NCI-H1105 (cell line): ENCODE measurements around the gene SLC25A13.
A peak's percentile ranks its signal among the peaks of the same experiment; 100 is the strongest.

Experiments used
- DNase-seq: peaks from one replicate; lab custom pipeline; 2025; lab: John Stamatoyannopoulos, UW

SLC25A13 gene

DNA sequence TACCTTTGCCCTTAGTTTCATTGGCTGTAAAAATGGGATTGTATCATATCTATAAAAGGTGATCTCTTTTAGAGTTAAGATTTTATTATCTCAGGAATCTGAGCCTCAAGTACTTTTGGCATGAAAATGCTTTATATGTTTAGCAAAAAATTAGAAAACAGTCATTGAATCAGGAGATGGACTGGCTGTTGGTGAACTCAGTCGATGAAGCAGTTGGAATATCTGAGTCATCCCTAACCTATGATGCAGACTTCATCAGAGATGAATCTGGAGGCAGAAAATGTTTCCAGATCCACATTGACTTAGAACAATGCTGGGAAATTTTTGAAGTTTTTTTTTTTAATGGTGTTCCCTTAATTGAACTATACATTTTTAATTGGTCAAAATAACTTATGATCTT is 228.5 kb downstream of the SLC25A13 start:
- no peak for DNase-seq

- no peak for DNase-seq
These were observed 231.1 kb downstream of the SLC25A13 start for GRCh38 chr7:96090756-96091155.

DNA sequence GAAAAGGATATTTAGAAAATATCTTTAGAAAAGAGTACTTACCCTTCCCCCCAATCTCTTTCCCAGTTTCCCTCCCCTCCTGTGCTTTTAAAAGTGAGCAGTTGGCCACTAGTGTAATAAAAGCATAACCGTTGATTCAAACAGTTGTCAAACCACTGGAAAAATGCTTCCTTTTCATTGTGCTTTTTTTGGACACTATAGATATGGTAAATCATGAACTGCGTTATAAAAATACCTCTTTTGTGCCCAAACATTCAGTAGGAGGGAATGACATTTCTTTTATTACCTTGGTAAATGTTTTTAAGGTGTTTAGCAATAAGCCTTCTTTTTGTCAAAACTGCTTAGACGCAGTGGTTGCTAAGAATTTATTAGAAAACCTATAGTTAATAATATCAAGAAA is 232.4 kb downstream of the SLC25A13 start:
- no peak for DNase-seq

GRCh38 chr7:96088579-96088978 is 233.3 kb downstream of the SLC25A13 start:
- DNase-seq = no peak

GRCh38 chr7:96085953-96086352 is 235.9 kb downstream of the SLC25A13 start:
- DNase-seq = peak; percentile 58

GRCh38 chr7:96084881-96085553 is 236.9 kb downstream of the SLC25A13 start:
- peak; percentile 64 for DNase-seq

GRCh38 chr7:96080027-96080426 is 241.9 kb downstream of the SLC25A13 start:
- DNase-seq = no peak

DNA sequence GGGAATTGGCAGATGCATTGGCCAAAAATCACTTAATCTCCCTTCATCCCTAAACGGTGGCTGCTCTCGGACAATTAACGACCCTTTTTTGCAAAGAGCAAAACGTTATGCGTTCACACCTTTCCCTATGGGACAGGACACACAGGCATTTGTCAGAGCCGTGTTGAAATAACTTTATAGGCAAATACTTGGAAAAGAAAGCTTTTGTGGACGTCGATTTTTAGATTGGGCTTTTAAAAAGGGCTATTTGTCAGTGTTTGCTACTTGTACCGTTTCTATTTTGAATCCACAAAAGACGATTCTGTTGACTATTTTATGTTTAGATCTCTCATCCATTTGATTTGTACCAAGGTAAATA is 245.6 kb downstream of the SLC25A13 start:
- DNase-seq = peak; percentile 77

DNA sequence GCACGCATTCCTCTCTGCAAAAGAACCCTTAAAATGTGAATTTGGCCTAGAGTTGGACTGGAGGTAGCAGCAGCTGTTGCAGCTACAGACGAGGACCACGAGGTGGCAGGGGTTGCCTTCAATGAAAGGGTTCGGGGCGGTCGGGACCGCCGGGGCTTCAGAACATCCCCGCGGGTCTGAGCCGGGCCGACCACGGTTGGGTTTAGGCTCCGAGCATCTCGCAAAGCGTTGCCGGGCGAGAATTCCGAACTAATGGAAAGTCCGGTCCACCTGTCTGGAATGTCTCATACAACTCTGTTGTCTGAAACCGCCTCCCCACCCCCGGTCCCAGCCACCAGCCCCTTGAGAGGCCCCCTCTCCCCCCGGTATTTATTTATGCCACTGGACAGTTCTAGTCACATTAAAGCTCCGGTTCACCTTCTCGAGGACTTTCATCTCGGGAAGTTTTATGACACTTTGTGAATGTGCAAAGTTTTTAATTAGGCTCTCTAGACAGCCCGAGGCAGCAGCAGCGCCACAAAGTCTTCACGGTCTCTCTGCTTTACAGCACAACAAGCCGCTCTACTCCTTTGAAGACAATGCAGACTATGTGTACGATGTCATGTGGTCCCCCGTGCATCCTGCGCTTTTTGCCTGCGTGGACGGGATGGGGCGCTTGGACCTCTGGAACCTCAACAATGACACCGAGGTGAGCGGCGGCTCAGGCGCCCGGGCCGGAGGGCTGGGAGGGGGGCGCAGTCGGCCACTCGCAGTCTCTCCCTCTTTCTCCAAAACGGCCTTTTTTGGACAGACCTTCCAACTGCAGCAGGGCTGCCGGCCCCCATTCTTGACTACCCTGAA is 246.2 kb downstream of the SLC25A13 start:
- DNase-seq = peak; percentile 89

DNA sequence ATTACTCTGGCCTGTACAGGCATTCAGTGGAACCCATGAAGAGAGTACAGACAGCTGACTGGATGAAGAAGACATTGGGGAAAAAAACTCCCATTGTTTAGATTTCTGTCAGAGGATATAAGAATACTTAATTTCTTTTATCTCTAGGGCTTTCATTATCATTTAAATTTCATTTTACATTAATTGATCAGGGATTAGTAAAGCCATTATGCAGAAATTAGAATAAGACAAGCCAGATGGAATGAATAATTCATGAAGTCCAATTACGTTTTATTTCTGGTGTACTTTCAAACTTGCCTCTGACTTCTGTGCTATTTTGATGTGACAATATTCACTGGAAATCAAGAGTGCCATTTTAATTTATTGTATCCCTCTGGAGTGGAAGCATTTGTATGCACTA is 247.0 kb downstream of the SLC25A13 start:
- DNase-seq = no peak
